Smooth muscle cell of bladder (primary cell): ENCODE measurements around the gene ZNF808. TPM values are rescaled to one million over a fixed set of nuclear protein-coding genes. Genes with fewer than 3 reads are reported as not detected.

Source experiments
- total RNA-seq: library from RNA; depleted of rRNA; stranded (reverse); fragments of >200 nt; gene quantifications from 2 replicates; pipeline ENCODE4 v1.2.3, GENCODE V29; 2014

The ZNF808 gene
- 14.5 and 18.9 TPM in 2 replicates for total RNA-seq

DNA sequence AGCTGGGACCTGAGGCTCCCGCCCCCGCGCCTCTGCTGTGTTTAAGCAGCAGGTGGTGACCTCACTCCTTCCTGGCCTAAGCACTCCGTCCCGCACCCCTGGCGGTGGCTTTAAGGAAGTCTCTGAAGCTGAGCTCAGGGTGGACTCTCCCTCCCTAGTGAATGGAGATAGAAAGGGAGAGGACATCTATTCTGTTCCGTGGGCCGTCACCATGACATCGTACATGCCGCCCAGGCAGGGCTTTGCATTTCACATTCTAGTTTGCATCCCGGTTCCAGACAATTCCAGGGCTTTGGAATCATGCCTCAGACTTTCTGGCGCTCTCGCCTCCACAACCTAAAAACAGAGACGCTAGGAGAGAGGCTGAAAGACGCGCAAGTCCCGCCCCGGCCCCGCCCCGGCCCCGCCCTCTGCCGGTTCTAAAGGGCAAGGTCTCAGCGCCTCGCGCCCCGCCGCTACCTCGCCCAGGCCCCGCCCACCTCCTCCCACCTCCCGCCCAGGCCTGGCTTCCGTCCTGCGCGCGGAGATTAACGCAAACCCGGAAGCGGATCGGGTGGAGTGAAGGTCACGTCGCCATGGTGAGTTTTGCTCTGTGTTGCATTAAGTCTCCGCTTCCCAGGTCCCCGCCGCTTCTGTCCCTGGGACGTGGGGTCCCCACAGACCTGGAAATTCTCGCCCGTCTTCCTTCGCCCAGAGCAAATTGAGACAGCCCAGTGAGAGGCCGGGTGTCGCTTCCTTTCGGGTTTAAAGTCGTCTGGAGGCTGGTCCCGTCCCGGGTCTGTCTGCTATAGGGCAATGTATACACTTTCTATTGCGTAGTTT lies at the start of gene ZNF808:
Gene ZNF808 (plus strand): TSS at position 535 of the 822 bp plus-strand sequence. CDS start 15,617 bp downstream, outside the sequence.

GRCh38 chr19:52570000-52570861 lies 42.8 kb downstream of the ZNF808 start, which contains the start of gene ZNF701:
Gene ZNF701, plus strand, starts transcription at chr19:52570287. Its CDS starts 3,861 bp downstream, at chr19:52574148.

Other genes starting within 250 kb of the ZNF808 start
- 4.6 and 6.1 TPM in 2 replicates for gene ZNF480, start 230.5 kb upstream of the ZNF808 start, total RNA-seq
- gene ZNF610, start 191.4 kb upstream of the ZNF808 start, total RNA-seq, result 2.3 and 3.6 TPM in 2 replicates
- 33.1 and 37.4 TPM in 2 replicates for gene ZNF880, start 157.7 kb upstream of the ZNF808 start, total RNA-seq
- 23.9 and 29.4 TPM in 2 replicates for gene ZNF528, start 129.8 kb upstream of the ZNF808 start, total RNA-seq
- not detected in 2 replicates for gene ZNF534, start 98.5 kb upstream of the ZNF808 start, total RNA-seq
- gene ZNF578, start 74.1 kb upstream of the ZNF808 start, total RNA-seq, result 3.1 and 3.4 TPM in 2 replicates
- gene ZNF701, start 42.6 kb downstream of the ZNF808 start, total RNA-seq, result 10.4 and 12.0 TPM in 2 replicates
- 41.7 and 42.2 TPM in 2 replicates for gene ZNF83, start 110.7 kb downstream of the ZNF808 start, total RNA-seq
- 8.8 and 9.1 TPM in 2 replicates for gene ZNF611, start 207.4 kb downstream of the ZNF808 start, total RNA-seq